NCI-H146 treated with DMSO at 0.1 percent for 48 hours (cell line): Measurements from ENCODE around the gene CDK13.
A peak's percentile ranks its signal among the peaks of the same experiment; 100 is the strongest.

Experiments
- DNase-seq: peaks from one replicate; lab custom pipeline; 2025; ENCODE audit not compliant: unreplicated experiment; lab: John Stamatoyannopoulos, UW

Gene CDK13

GRCh38 chr7:39948956-39949928 lies 814 bp upstream of the CDK13 start:
- peak; percentile 97 for DNase-seq

- DNase-seq = peak; percentile 51
These were observed 593 bp downstream of the CDK13 start for GRCh38 chr7:39950473-39951225.

- DNase-seq = peak; percentile 33
These were observed 1.5 kb downstream of the CDK13 start for GRCh38 chr7:39951226-39952194.

- DNase-seq = no peak
These were observed 2.3 kb downstream of the CDK13 start for GRCh38 chr7:39952374-39952773.

DNA sequence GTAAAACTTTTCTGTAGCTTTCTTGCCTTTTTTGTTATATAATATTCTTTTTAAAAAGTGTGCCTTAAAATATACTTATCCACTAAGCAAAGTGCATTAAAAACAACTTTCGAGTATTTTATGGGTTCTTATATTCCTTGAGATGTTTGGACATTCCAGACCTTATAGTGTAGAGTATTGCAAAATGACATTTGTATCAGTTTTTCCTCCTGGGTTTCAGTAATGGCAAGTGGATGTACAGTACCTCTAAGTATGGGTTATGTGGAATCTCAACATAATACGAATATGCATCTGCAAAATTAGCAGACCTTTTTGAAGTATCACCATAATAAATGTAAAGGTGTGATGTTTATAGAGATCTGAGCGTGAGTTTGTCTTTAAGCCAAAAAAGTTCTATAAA lies 2.7 kb downstream of the CDK13 start:
- DNase-seq = no peak

DNA sequence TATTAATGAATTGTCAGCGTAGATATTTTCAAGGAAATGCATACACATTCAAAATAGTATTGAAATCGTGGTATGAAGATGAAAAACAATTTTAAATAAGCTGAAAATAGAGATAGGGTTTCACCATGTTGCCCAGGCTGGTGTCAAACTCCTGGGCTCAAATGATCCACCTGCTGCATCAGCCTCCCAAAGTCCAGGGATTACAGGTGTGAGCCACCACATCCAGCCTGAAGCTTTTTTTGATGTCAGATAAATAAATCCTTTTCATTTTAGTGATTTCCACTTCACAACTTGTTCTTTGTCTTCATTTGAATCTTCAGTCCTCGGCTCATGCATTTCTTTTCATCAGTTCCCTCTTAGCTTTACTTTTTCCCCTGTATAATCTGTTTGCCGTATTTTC lies 4.6 kb downstream of the CDK13 start:
- no peak for DNase-seq

GRCh38 chr7:39958038-39958437 lies 8.0 kb downstream of the CDK13 start:
- no peak for DNase-seq

GRCh38 chr7:39967406-39968161 lies 17.5 kb downstream of the CDK13 start:
- no peak for DNase-seq

DNA sequence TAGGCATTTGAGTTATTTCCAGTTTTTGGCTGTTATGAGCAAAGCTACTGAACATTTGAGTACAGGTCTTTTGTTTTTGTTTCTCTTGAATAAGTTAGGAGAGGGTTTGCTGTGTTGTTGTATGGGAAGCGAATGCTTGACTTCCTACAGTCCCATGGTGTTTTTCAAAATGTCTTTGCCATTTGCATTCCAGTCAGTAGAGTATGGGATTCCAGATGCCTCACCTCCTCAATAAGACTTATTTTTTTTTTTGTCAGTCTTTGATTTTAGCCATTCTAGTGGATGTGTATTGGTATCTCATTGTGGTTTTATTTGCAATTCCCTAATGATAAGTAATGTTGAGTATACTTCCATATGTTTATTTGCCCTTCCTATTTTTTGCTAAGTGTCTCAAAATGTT lies 19.4 kb downstream of the CDK13 start:
- DNase-seq = no peak

- no peak for DNase-seq
These were observed 21.9 kb downstream of the CDK13 start for GRCh38 chr7:39971924-39972323.

GRCh38 chr7:39973801-39974200 lies 23.7 kb downstream of the CDK13 start:
- DNase-seq = no peak

DNA sequence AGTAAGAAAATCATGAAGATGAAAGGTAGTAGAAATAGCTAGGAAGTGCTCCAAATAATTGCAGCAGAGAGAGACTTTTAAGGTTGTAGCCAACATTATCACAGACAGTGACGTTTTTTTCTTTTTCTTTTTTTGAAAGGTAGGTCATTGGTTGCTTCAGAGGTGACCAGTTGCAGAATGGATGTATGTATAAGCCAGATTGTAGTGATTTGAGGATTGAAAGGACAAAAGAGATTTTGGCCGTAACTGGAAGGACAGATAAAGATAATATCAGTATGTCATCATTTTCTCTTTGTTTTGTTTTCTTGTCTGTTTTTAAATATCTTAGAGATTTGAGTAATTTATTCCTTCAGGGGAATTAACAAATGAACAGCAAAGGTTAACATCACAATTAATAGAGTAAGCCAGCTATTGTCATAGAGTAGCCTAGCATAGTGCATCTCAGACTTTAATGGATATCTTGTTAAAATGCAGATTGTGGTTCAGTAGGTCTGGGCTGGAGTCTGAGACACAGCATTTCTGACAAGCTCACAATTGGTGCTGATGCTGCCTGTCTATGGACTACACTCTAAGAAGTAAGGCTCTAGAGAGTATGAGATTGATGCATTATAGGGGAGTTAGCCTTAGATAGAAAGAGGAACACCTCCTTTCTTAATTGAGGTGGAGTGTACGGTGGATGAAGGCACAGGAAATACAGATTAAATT lies 28.3 kb downstream of the CDK13 start:
- DNase-seq = no peak

GRCh38 chr7:39979406-39980073 lies 29.5 kb downstream of the CDK13 start:
- DNase-seq = no peak

GRCh38 chr7:39985398-39985918 lies 35.4 kb downstream of the CDK13 start:
- no peak for DNase-seq

DNA sequence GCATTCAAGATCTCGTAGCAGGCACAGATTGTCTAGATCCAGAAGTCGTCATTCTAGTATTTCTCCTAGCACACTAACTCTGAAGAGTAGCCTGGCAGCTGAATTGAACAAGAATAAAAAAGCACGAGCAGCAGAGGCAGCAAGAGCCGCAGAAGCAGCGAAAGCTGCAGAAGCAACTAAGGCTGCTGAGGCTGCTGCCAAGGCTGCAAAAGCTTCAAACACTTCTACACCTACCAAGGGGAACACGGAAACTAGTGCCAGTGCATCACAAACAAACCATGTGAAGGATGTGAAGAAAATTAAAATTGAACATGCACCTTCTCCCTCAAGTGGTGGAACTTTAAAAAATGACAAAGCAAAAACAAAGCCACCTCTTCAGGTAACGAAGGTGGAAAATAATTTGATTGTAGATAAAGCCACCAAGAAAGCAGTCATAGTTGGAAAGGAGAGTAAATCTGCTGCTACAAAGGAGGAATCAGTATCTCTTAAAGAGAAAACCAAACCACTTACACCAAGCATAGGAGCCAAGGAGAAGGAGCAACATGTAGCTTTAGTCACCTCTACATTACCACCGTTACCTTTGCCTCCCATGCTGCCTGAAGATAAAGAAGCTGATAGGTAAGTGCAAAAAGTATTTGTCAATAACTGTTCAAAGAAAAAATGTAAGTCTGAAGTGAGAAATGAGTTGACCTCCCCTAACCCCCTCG lies 37.7 kb downstream of the CDK13 start:
- no peak for DNase-seq

GRCh38 chr7:40000734-40001315 lies 50.8 kb downstream of the CDK13 start:
- no peak for DNase-seq

- DNase-seq = no peak
These were observed 51.6 kb downstream of the CDK13 start for GRCh38 chr7:40001649-40002048.

- DNase-seq = no peak
These were observed 53.5 kb downstream of the CDK13 start for GRCh38 chr7:40003597-40003996.
